GM12864 (cell line): ENCODE measurements around the gene BCAS3.

Experiments used
- DNase-seq: peaks from one replicate; pipeline ENCODE4 v3.0.0-alpha.2; 2011; ENCODE audit warnings: low read depth
- H3K4me3 ChIP-seq: 2 replicates; pipeline ENCODE4 v1.5.1; 2011; ENCODE audit warnings: mild to moderate bottlenecking, low read depth, low read length, control low read depth
- TF ChIP-seq, protein P1 (sequence below): IDR thresholded peaks from 2 replicates; pipeline ENCODE4 v1.5.1; 2011; ENCODE audit warnings: low read depth, mild to moderate bottlenecking, moderate library complexity, low read length, control low read depth, inconsistent platforms; ENCODE audit errors: missing control alignments

The BCAS3 gene

DNA sequence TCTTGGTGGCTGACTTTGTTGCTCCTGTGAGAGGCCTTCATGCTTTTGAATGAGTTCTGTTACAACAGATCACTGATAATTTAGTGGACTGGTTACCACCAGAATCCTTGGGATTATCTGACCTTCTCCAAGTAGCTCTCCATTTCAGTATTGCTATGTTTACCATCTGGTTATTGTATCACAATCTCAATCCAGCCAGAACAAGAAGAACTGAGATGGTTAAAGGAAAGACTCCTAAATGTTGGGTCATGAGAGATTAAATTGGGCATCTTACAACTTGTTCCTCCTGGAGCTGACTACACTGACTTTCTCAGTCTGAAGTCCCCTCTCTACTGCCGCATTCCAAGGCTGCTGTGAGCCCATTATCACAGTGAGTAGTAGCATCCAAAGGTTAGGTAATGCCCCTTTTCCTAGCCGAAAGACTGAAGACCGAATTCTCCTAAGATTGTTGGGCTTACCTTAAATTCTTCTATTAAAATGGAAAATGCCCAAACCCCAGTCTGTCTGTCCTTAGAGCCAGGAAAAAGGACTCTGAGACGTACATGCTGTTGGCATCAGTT is 540.3 kb downstream of the BCAS3 start:
- no peak for DNase-seq
- no peak overlapping the region for H3K4me3 ChIP-seq
- TF ChIP-seq, protein P1, sequence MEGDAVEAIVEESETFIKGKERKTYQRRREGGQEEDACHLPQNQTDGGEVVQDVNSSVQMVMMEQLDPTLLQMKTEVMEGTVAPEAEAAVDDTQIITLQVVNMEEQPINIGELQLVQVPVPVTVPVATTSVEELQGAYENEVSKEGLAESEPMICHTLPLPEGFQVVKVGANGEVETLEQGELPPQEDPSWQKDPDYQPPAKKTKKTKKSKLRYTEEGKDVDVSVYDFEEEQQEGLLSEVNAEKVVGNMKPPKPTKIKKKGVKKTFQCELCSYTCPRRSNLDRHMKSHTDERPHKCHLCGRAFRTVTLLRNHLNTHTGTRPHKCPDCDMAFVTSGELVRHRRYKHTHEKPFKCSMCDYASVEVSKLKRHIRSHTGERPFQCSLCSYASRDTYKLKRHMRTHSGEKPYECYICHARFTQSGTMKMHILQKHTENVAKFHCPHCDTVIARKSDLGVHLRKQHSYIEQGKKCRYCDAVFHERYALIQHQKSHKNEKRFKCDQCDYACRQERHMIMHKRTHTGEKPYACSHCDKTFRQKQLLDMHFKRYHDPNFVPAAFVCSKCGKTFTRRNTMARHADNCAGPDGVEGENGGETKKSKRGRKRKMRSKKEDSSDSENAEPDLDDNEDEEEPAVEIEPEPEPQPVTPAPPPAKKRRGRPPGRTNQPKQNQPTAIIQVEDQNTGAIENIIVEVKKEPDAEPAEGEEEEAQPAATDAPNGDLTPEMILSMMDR = no peak

DNA sequence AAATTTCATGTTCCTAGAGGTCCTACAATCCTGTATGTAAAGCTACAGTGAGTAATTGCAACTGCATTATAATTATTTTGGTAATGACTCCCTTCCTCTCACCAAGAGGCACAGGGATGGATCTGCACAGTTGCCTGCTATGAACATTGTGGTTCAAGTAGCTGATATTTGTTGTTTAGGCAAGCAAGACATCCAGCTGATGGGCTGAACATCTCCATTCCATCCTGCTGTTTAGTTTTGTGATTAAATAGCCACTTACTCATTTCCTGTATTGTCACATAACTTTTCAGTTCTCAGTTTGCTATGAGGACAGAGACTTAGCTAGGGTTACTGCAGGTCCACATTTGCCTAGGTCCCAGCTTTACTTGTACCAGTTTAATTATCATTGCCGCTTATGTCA is 540.8 kb downstream of the BCAS3 start:
- no peak overlapping the region for H3K4me3 ChIP-seq
- DNase-seq = no peak
- TF ChIP-seq, protein P1 = no peak

- TF ChIP-seq, protein P1 = no peak
- no peak overlapping the region for H3K4me3 ChIP-seq
- DNase-seq = no peak
Measured at GRCh38 chr17:61219460-61219859, 541.8 kb downstream of the BCAS3 start.

DNA sequence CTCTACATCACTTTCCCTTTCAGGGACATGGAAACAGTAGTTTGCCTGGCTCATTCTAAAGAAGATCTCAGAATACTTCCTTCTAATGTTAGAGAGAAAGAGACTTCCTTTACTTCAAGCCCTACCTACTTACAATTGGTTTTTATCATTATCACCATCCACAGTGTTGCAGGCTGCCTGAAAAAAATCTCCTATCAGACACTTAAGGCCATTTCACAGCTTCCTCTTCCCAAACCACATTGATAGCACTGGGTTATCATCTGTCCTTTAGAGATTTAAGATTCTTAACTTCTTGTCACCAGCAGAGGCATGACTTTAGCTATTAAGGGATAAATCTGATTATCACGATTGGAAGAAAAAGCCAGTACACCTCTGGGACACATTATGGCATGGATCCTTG is 543.5 kb downstream of the BCAS3 start:
- TF ChIP-seq, protein P1 = no peak
- no peak for DNase-seq
- no peak overlapping the region for H3K4me3 ChIP-seq

DNA sequence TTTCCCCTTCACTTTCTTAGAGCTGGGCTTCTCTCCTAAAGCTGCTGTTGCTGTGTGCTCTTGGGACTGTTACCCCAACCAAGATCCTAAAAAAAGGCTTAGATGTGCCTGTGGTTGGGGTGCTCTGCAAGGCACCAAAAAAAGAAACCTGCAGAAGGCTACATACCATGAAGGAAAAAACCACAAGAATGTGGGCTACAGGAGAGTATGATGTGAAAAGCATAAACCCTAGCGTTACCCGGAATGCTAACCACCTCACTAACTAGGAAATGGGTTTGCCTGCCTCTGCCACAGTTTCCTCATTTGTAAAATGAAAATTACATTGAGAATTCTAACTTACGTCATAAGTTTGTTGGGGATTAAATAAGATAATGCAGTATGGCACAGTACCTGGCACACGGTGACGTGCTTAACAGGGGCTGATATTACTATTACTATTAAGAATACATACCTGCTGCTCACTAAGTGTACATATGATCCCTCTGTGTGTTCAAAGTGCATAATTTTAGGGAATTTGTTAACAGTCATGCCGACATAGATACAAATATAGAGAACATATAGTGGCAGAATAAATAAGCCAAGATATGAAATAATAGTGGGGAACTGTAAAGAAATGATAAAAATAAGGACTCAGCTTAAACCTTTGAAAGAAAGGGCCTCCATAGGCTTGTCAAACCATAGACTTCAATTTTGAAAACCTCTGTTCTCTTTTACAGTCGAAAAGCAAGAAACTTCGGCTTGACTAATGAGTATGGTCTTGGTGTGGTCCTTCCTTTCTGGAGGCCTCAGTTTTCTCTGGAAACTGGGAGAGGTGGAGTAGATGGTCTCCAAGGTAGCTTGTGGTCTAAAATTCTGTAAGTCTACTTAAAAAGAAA is 544.2 kb downstream of the BCAS3 start:
- TF ChIP-seq, protein P1 = no peak
- no peak for DNase-seq
- no peak overlapping the region for H3K4me3 ChIP-seq

GRCh38 chr17:61223725-61224124 is 546.1 kb downstream of the BCAS3 start:
- no peak for DNase-seq
- H3K4me3 ChIP-seq = no peak overlapping the region
- TF ChIP-seq, protein P1 = no peak
